Ovary (tissue), 9 donors: ENCODE data around the gene CEBPG. TPM values are rescaled to one million over a fixed set of nuclear protein-coding genes. Genes with fewer than 3 reads are reported as not detected.

ENCODE experiments used
- DNase-seq, 5 donors: peaks; one replicate each; pipeline ENCODE4 v3.0.0-alpha.2; 2019 to 2020
- H3K27ac ChIP-seq, 2 donors: fragments of 200-600 bp; one replicate each; pipeline versions ENCODE4 v1.5.1 to v1.8.0; 2019 to 2022
- H3K27me3 ChIP-seq: fragments of 200-600 bp; one replicate; pipeline ENCODE4 v1.8.0; 2022
- H3K36me3 ChIP-seq: fragments of 200-600 bp; sonication (generic); one replicate; pipeline ENCODE4 v1.5.1; 2019
- H3K4me1 ChIP-seq: one replicate; pipeline ENCODE4 v1.8.1; 2013; ENCODE audit warnings: mild to moderate bottlenecking, moderate library complexity; ENCODE audit not compliant: insufficient read depth
- H3K4me3 ChIP-seq: fragments of 200-600 bp; sonication (generic); one replicate; pipeline ENCODE4 v1.5.1; 2017
- H3K9me3 ChIP-seq, 2 donors: fragments of 200-600 bp in 1 of 2; sonication (generic) in 1 of 2; one replicate each; pipeline versions ENCODE4 v1.5.1 to v1.8.1; 2013 to 2019; ENCODE audit warnings: mild to moderate bottlenecking in 1 of 2, moderate library complexity in 1 of 2
- EP300 ChIP-seq: sonication (generic); formaldehyde crosslinking; IDR thresholded peaks from one replicate; pipeline ENCODE4 v1.6.1; 2017; ENCODE audit warnings: antibody characterized with exemption
- POLR2A ChIP-seq: fragments of 450-650 bp; IDR thresholded peaks from one replicate; pipeline ENCODE4 v1.6.1; 2017; ENCODE audit warnings: antibody characterized with exemption, mild to moderate bottlenecking, moderate library complexity
- WGBS, 3 donors: extraction: QIAGEN DNeasy Blood & Tissue Kit in 1 of 3; methylation state at CpG; one replicate each; pipeline versions ENCODE4 v1.1.5 to v1.1.7; 2013 to 2017; 5-methylcytosine and 5-hydroxymethylcytosine counted together
- intact Hi-C, 4 donors: fragments of 100-400 bp; cut with DNase I; formaldehyde crosslinking; loops; one replicate each; pipeline versions ENCODE4 v1.11.0 to v1.15.1; 2022 to 2023
- polyA plus RNA-seq, 2 donors: library from polyadenylated mRNA; stranded (reverse); fragments of 200-250 nt in 1 of 2; fragments of 350-450 nt in 1 of 2; fragmentation: Illumina TruSeq in 1 of 2; extraction: RNeasy Lipid Tissue Mini Kit (QIAGEN cat#74804) in 1 of 2; gene quantifications; one replicate each; pipeline ENCODE4 v1.2.3, GENCODE V29; 2013 to 2014
- total RNA-seq, 7 donors: library from RNA; depleted of rRNA in 2 of 7; stranded (reverse); fragments of >200 nt in 2 of 7; fragmentation: NEBNext Ultra II Directional in 3 of 7; extraction: Animal tissue kit (Norgen Biotek cat#: 25700) in 3 of 7; gene quantifications; one replicate each; pipeline versions ENCODE4 v1.1.0 to v1.2.4, GENCODE V29; 2016 to 2023
- TF ChIP-seq, protein P1 (sequence below), 3 donors: fragments of 450-650 bp in 2 of 3; fragments of 200-600 bp in 1 of 3; IDR thresholded peaks; one replicate each; pipeline versions ENCODE4 v1.5.1 to v1.8.0; 2016 to 2022; ENCODE audit warnings: antibody characterized with exemption in 3 of 3, mild to moderate bottlenecking in 1 of 3
- donor health status: DM: no; HTN: no; CAD: no; lungs with moderate emphysema.
- donor health status: DM: no; HTN: no; CAD: no.
- donor health status: Bipolar disorder and iron deficiency.
- donor health status: DM: yes; HTN: yes; CAD: no.
- donor health status: DM: no; HTN: no; CAD: no.
- donor health status: DM: yes; HTN: yes; CAD: no.

The CEBPG gene
- total and polyA plus RNA-seq, 9 donors: 5.6 to 54.6 (median 12.0) TPM

- H3K4me1 ChIP-seq: no peaks in the 10 kb centered on the region
- TF ChIP-seq, protein P1, sequence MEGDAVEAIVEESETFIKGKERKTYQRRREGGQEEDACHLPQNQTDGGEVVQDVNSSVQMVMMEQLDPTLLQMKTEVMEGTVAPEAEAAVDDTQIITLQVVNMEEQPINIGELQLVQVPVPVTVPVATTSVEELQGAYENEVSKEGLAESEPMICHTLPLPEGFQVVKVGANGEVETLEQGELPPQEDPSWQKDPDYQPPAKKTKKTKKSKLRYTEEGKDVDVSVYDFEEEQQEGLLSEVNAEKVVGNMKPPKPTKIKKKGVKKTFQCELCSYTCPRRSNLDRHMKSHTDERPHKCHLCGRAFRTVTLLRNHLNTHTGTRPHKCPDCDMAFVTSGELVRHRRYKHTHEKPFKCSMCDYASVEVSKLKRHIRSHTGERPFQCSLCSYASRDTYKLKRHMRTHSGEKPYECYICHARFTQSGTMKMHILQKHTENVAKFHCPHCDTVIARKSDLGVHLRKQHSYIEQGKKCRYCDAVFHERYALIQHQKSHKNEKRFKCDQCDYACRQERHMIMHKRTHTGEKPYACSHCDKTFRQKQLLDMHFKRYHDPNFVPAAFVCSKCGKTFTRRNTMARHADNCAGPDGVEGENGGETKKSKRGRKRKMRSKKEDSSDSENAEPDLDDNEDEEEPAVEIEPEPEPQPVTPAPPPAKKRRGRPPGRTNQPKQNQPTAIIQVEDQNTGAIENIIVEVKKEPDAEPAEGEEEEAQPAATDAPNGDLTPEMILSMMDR (IDR thresholded peaks at IDR 0.05): no peak
- TF ChIP-seq POLR2A: no peak
- TF ChIP-seq EP300: no peak
- H3K27me3 ChIP-seq: no peaks in the 10 kb centered on the region
- DNase-seq: no peak
- intact Hi-C loops: loop anchor here (5.0 to 10.0 kb wide), 6 partner anchors 108 to 362 kb away; partner anchors contain the start of gene CEBPA (in 1 of the 4)
- H3K9me3 ChIP-seq: no peaks in the 10 kb centered on the region
- no peak overlapping the region for H3K27ac ChIP-seq
- H3K36me3 ChIP-seq: no peaks in the 10 kb centered on the region
- no peak overlapping the region for H3K4me3 ChIP-seq
- 89 to 93% (median 92%) methylated on average over 27 of the region's 27 CpGs for WGBS, 3 donors
Measured at GRCh38 chr19:33409906-33410685, 36.6 kb downstream of the CEBPG start.

GRCh38 chr19:33410915-33411401 is 37.4 kb downstream of the CEBPG start:
- TF ChIP-seq, protein P1 (IDR thresholded peaks at IDR 0.05): no peak
- no peak for TF ChIP-seq EP300
- TF ChIP-seq POLR2A: no peak
- no peak overlapping the region for H3K27ac ChIP-seq

DNA sequence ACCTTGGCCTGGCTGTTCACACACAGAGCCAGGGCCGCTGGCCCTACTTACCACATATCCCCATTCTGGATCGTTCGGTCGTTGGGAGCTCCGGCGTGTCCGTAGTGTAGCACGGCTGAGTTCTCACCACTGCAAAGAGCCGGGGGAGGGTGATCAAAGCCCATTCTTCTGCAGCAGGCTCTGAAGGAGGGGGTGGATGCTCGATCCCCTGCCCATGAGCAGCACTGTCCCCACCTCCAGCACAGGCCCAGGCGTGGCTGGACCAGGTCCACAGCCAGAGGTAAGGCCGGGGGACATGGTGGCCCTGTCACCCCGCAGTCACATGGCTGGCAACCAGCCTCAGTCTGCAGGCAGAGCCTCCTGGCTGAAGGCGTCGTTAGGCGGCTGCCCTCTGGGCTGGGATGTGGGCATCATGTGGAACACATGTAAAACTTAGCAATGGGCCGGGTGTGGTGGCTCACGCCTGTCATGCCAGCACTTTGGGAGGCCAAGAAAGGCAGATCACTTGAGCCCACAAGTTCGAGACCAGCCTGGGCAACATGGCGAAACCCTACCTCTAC is 38.2 kb downstream of the CEBPG start:
- no peak for DNase-seq
- WGBS, 3 donors: 83 to 88% (median 87%) methylated on average over 20 of the region's 20 CpGs
- no peaks in the 10 kb centered on the region for H3K9me3 ChIP-seq
- no peaks in the 10 kb centered on the region for H3K4me1 ChIP-seq
- no peak overlapping the region for H3K4me3 ChIP-seq
- intact Hi-C loops: loop anchor here in 1 of 4 donors (5.0 kb wide), 1 partner anchor 361 kb away; no protein-coding TSS in a partner anchor
- H3K27me3 ChIP-seq: no peaks in the 10 kb centered on the region
- no peak overlapping the region for H3K27ac ChIP-seq
- no peaks in the 10 kb centered on the region for H3K36me3 ChIP-seq
- no peak for TF ChIP-seq EP300
- no peak for TF ChIP-seq POLR2A
- TF ChIP-seq, protein P1 (IDR thresholded peaks at IDR 0.05): no peak

More at GRCh38 chr19:33410915-33411401, 37.4 kb downstream of the CEBPG start:
- Histone ChIP-seq H3K27me3 (no peaks in the 10 kb centered on the region), H3K4me1 (no peaks in the 10 kb centered on the region), H3K36me3 (no peaks in the 10 kb centered on the region), H3K9me3 (no peaks in the 10 kb centered on the region), H3K4me3 (no peak overlapping the region)
- 63 to 73% (median 67%) methylated on average over 21 of the region's 21 CpGs for WGBS, 3 donors
- intact Hi-C loops: loop anchor here in 1 of 4 donors (5.0 kb wide), 1 partner anchor 361 kb away; no protein-coding TSS in a partner anchor
- DNase-seq: no peak

- Histone ChIP-seq H3K27ac (no peak overlapping the region), H3K9me3 (no peaks in the 10 kb centered on the region), H3K4me1 (no peaks in the 10 kb centered on the region), H3K4me3 (no peak overlapping the region), H3K27me3 (no peaks in the 10 kb centered on the region), H3K36me3 (no peaks in the 10 kb centered on the region)
- TF ChIP-seq, protein P1 (IDR thresholded peaks at IDR 0.05): no peak
- TF ChIP-seq EP300: no peak
- TF ChIP-seq POLR2A: no peak
- DNase-seq: no peak
- 83 to 86% (median 85%) methylated on average over 18 of the region's 18 CpGs for WGBS, 3 donors
- intact Hi-C loops: loop anchor here in 1 of 4 donors (5.0 kb wide), 1 partner anchor 359 kb away; no protein-coding TSS in a partner anchor
Measured at GRCh38 chr19:33412601-33413425, 39.3 kb downstream of the CEBPG start.
